HEK293 (cell line): ENCODE data around the gene BBS10.
A peak's percentile ranks its signal among the peaks of the same experiment; 100 is the strongest.

Experiments
- CTCF ChIA-PET: fragments of 350-600 bp; formaldehyde crosslinking; extraction: SDS; loops from one replicate; lab custom pipeline; 2021; ENCODE audit warnings: antibody characterized with exemption; lab: Yijun Ruan, JAX
- POLR2A ChIA-PET: fragments of 300-600 bp; formaldehyde crosslinking; extraction: SDS; loops from one replicate; lab custom pipeline; 2020; ENCODE audit warnings: antibody characterized with exemption, inconsistent platforms; lab: Yijun Ruan, JAX
- H3K27ac ChIP-seq: fragments of 200-500 bp; sonication (Bioruptor generic); 2 replicates; pipeline ENCODE4 v1.5.1; 2014; ENCODE audit warnings: low read depth, low read length, control low read depth, inconsistent platforms; ENCODE audit errors: extremely low read depth
- H3K36me3 ChIP-seq, 2 experiments: fragments of 200-500 bp in 1 of 2; sonication (Bioruptor generic) in 1 of 2; 1 replicate in 1 of 2; 2 replicates in 1 of 2; pipeline ENCODE4 v1.5.1; 2014 to 2017; ENCODE audit warnings: inconsistent platforms in 2 of 2, low read length in 2 of 2; ENCODE audit not compliant: control insufficient read depth in 2 of 2, insufficient read depth in 1 of 2
- H3K4me1 ChIP-seq: fragments of 200-500 bp; sonication (Bioruptor generic); 2 replicates; pipeline ENCODE4 v1.5.1; 2014; ENCODE audit warnings: mild to moderate bottlenecking, low read length, inconsistent platforms; ENCODE audit not compliant: control insufficient read depth, insufficient read depth
- H3K4me3 ChIP-seq: 2 replicates; pipeline ENCODE4 v1.5.1; 2011; ENCODE audit warnings: low read depth, mild to moderate bottlenecking, control low read depth, low read length, moderate library complexity
- H3K9me3 ChIP-seq: fragments of 200-500 bp; sonication (Bioruptor generic); 2 replicates; pipeline ENCODE4 v1.5.1; 2014; ENCODE audit warnings: low read depth, low read length, inconsistent platforms; ENCODE audit not compliant: control insufficient read depth, insufficient read depth
- CTCF ChIP-seq: fragments of 450-650 bp; formaldehyde crosslinking; IDR thresholded peaks from 2 replicates; pipeline ENCODE4 v1.5.1; 2016; ENCODE audit warnings: missing biosample characterization, missing genetic modification characterization
- EGR2 ChIP-seq: fragments of 450-650 bp; formaldehyde crosslinking; IDR thresholded peaks from 2 replicates; pipeline ENCODE4 v1.5.1; 2016; ENCODE audit warnings: low read depth, missing biosample characterization, missing genetic modification characterization
- HOXA7 ChIP-seq: sonication (generic); formaldehyde crosslinking; IDR thresholded peaks from 2 replicates; pipeline ENCODE4 v1.8.1; 2022; ENCODE audit warnings: missing genetic modification reagents, borderline replicate concordance
- KLF8 ChIP-seq: fragments of 450-650 bp; formaldehyde crosslinking; IDR thresholded peaks from 2 replicates; pipeline ENCODE4 v1.5.1; 2016; ENCODE audit warnings: missing biosample characterization, missing genetic modification characterization
- MZF1 ChIP-seq: fragments of 450-650 bp; formaldehyde crosslinking; IDR thresholded peaks from 2 replicates; pipeline ENCODE4 v1.5.1; 2017; ENCODE audit warnings: missing biosample characterization, missing genetic modification characterization, borderline replicate concordance
- ZBTB21 ChIP-seq: fragments of 450-650 bp; formaldehyde crosslinking; IDR thresholded peaks from 2 replicates; pipeline ENCODE4 v1.5.1; 2017; ENCODE audit warnings: missing biosample characterization, missing genetic modification characterization
- ZNF146 ChIP-seq: fragments of 450-650 bp; formaldehyde crosslinking; IDR thresholded peaks from 2 replicates; pipeline ENCODE4 v1.5.1; 2016; ENCODE audit warnings: missing biosample characterization, missing genetic modification characterization
- ZNF157 ChIP-seq: fragments of 450-650 bp; formaldehyde crosslinking; IDR thresholded peaks from 2 replicates; pipeline ENCODE4 v1.5.1; 2016; ENCODE audit warnings: missing biosample characterization, missing genetic modification characterization
- ZNF24 ChIP-seq: fragments of 450-650 bp; formaldehyde crosslinking; IDR thresholded peaks from 2 replicates; pipeline ENCODE4 v1.5.1; 2016; ENCODE audit warnings: missing biosample characterization, missing genetic modification characterization
- ZNF311 ChIP-seq: fragments of 450-650 bp; formaldehyde crosslinking; IDR thresholded peaks from 2 replicates; pipeline ENCODE4 v1.5.1; 2017; ENCODE audit warnings: missing biosample characterization, missing genetic modification characterization, borderline replicate concordance
- ZNF366 ChIP-seq: fragments of 450-650 bp; formaldehyde crosslinking; conservative IDR thresholded peaks from 2 replicates; pipeline ENCODE4 v1.5.1; 2016; ENCODE audit warnings: missing biosample characterization, missing genetic modification characterization
- ZNF518A ChIP-seq: fragments of 450-650 bp; formaldehyde crosslinking; conservative IDR thresholded peaks from 2 replicates; pipeline ENCODE4 v1.5.1; 2016; ENCODE audit warnings: low read depth, missing biosample characterization, missing genetic modification characterization
- ZNF521 ChIP-seq: fragments of 450-650 bp; formaldehyde crosslinking; IDR thresholded peaks from 2 replicates; pipeline ENCODE4 v1.5.1; 2017; ENCODE audit warnings: missing biosample characterization, mild to moderate bottlenecking, missing genetic modification characterization
- ZNF654 ChIP-seq: fragments of 450-650 bp; formaldehyde crosslinking; IDR thresholded peaks from 2 replicates; pipeline ENCODE4 v1.5.1; 2016; ENCODE audit warnings: low read depth, missing biosample characterization, missing genetic modification characterization
- ZNF76 ChIP-seq: fragments of 450-650 bp; formaldehyde crosslinking; IDR thresholded peaks from 2 replicates; pipeline ENCODE4; 2016; ENCODE audit warnings: low read depth, missing biosample characterization, missing genetic modification characterization, borderline replicate concordance

The BBS10 gene

GRCh38 chr12:76356071-76356470 lies 7.9 kb upstream of the BBS10 start:
- no peak overlapping the region for H3K4me3 ChIP-seq
- no peak overlapping the region for H3K27ac ChIP-seq
- no peaks in the 10 kb centered on the region for H3K9me3 ChIP-seq
- TF ChIP-seq MZF1 (tag by site-specific recombination), result no peak
- TF ChIP-seq HOXA7, result no peak
- ChIA-PET CTCF (interaction anchor here (0.6 kb wide), 1 partner anchor 230 kb away, joined by 3 read pairs; no protein-coding TSS in a partner anchor), POLR2A (no interaction called here)
- no peaks in the 10 kb centered on the region for H3K4me1 ChIP-seq
- peaks cover 16 to 17% of the 10 kb centered on the region in 2 experiments for H3K36me3 ChIP-seq

GRCh38 chr12:76346798-76347420 lies 1.3 kb downstream of the BBS10 start:
- POLR2A ChIA-PET, result no interaction called here
- TF ChIP-seq ZNF654 (tag by site-specific recombination), result peak; percentile 42
- peak; percentile 48; the same call in 1 of the 2 replicates for TF ChIP-seq CTCF (tag by site-specific recombination)
- TF ChIP-seq ZNF24 (tag by site-specific recombination), result no peak
- CTCF ChIA-PET, result interaction anchor here (0.6 to 1.6 kb wide), 8 partner anchors 20 to 464 kb away, joined by 3 to 6 read pairs (median 4); no protein-coding TSS in a partner anchor
- no peak overlapping the region for H3K27ac ChIP-seq
- peaks cover 0 to 6% of the 10 kb centered on the region in 2 experiments; a peak in 1 of 3 replicates for H3K36me3 ChIP-seq
- no peak overlapping the region for H3K4me3 ChIP-seq
- H3K4me1 ChIP-seq, result peaks cover 5% of the 10 kb centered on the region; the same call in 1 of the 2 replicates
- no peaks in the 10 kb centered on the region for H3K9me3 ChIP-seq

- H3K27ac ChIP-seq, result no peak overlapping the region
- no peaks in the 10 kb centered on the region for H3K9me3 ChIP-seq
- H3K4me1 ChIP-seq, result peaks cover 5% of the 10 kb centered on the region; the same call in 1 of the 2 replicates
- no peak overlapping the region for H3K4me3 ChIP-seq
- no peak for TF ChIP-seq ZBTB21 (tag by site-specific recombination)
- TF ChIP-seq MZF1 (tag by site-specific recombination), result no peak
- no peak for TF ChIP-seq KLF8 (tag by site-specific recombination)
- no peak for TF ChIP-seq ZNF311
- no peak for TF ChIP-seq ZNF366 (tag by site-specific recombination)
- TF ChIP-seq ZNF146 (tag by site-specific recombination), result no peak
- TF ChIP-seq EGR2, result no peak
- POLR2A ChIA-PET, result no interaction called here
- CTCF ChIA-PET, result interaction anchor here (1.1 kb wide), 1 partner anchor 110 kb away, joined by 4 read pairs; no protein-coding TSS in a partner anchor
- peaks cover 0 to 6% of the 10 kb centered on the region in 2 experiments; a peak in 1 of 3 replicates for H3K36me3 ChIP-seq
Measured at GRCh38 chr12:76346236-76346635, 2.0 kb downstream of the BBS10 start.

GRCh38 chr12:76345569-76345968 lies 2.6 kb downstream of the BBS10 start:
- POLR2A ChIA-PET, result no interaction called here
- no peak for TF ChIP-seq ZNF311
- Histone ChIP-seq H3K4me1 (peaks cover 5% of the 10 kb centered on the region; the same call in 1 of the 2 replicates), H3K9me3 (no peaks in the 10 kb centered on the region), H3K36me3 (peaks cover 0 to 6% of the 10 kb centered on the region in 2 experiments; a peak in 1 of 3 replicates), H3K4me3 (no peak overlapping the region), H3K27ac (no peak overlapping the region)
- CTCF ChIA-PET, result interaction anchor here (0.6 to 1.1 kb wide), 2 partner anchors 110 to 680 kb away, joined by 4 read pairs; no protein-coding TSS in a partner anchor

GRCh38 chr12:76341436-76342030 lies 6.7 kb downstream of the BBS10 start:
- H3K4me1 ChIP-seq, result no peaks in the 10 kb centered on the region
- peaks cover 0 to 2% of the 10 kb centered on the region in 2 experiments; a peak in 1 of 3 replicates for H3K36me3 ChIP-seq
- ChIA-PET CTCF (interaction anchor here (1.1 kb wide), 1 partner anchor 11 kb away, joined by 4 read pairs; no protein-coding TSS in a partner anchor), POLR2A (no interaction called here)
- no peak overlapping the region for H3K27ac ChIP-seq
- no peaks in the 10 kb centered on the region for H3K9me3 ChIP-seq
- H3K4me3 ChIP-seq, result no peak overlapping the region
- no peak for TF ChIP-seq ZNF518A (tag by site-specific recombination)
- no peak for TF ChIP-seq ZNF157 (tag by site-specific recombination)
- TF ChIP-seq ZNF24 (tag by site-specific recombination), result no peak
- TF ChIP-seq ZNF76, result no peak
- no peak for TF ChIP-seq ZNF521 (tag by site-specific recombination)
